ENCODE measurements around the gene NFATC1.

Gene NFATC1

DNA sequence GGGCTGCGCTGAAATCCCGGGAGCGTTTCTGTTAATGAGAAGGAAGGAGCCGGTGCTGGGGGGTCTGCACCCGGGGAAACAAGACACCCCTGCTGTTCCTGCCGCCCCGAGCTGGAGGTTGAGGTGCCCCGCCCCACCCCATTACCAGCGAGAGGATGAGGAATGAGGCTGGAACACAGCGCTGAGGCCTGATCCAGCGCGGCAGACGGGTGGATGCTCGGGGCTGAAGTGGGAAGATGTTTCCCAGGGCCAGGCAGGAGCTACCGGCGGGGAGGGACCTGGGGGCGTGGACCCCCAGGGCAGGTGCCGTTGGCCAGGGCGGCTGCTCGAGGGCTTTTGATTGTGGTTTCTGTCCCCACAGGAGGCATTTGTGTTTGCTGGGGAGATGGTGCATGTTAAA lies 149.5 kb downstream of the NFATC1 start:
- DNase-seq: no peak

DNA sequence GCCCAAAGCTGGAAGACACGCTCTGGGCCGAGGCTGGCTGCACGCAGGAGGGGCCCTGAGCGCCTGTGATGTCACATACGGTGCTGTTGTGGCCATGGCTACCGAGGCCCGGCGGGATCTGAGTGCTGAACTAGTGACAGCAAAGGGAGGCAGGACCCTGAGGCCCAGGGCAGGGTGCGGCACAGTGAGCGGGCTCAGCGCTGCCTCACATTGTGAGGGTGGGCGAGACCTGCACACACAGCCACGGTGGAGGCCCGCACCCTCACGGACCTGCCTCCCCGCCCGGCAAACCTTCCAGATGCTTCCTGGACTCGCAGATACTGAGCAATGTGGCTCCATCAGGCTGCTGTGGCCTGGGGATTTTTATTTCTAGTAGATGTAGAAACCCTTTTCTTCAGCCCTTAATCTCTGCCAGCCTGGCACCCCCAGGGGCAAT lies 150.0 kb downstream of the NFATC1 start:
- no peak for DNase-seq

DNA sequence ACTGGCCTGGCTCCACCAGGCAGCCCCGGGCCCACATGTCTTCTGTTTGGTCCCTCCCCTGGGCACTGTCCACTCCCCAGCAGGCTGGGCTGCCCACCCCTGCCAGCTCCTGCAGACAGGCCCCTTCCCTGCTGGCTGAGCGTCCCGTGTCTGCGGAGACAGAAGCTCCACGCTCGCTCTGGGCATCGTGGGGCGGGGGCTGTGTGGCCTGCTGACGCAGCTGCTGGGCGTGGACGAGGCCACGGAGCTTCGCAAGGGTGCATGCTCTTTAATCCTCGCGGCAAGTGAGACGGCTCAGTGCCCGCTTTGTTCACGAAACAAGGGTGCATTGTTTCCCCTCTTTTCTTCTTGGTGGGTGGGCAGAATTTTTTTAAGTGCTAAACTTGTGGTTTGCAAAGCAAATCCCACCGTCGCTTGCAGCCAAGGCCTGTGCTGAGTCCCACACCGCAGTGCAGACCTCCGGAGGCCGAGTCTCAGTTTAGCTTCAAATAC lies 151.1 kb downstream of the NFATC1 start:
- DNase-seq: no peak

DNA sequence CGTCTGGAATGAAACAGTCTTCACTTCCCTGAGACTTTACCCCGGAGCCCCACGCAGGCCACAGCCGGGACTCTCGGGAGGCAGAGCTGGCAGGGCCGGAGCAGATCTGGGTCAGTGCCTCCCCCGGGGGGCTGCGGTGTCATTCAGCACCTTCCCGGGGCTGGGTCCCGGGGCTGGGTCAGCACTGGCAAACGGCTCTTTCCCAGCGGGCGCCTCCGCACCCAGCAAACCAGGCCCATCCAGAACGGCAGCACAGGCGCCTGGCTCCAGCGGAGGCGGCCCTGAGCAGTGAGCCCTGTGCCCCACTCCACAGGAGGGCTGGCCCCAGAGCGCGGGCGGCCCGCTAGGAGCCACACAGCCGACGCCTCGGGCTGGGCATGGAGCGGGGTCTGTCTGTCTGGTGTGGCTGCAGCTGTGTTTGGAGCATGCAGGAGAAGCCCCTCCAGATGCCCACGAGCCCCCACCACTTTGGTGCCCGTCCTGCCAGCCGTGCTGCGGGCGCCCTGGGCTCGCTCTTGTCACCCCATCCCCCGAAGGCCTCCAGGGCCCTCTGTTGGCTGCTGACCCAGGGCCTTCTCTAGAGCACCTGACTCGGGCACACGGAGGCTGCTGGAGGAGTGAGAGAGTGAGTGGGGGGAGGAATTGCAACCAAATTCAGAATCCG lies 151.8 kb downstream of the NFATC1 start:
- DNase-seq: no peak

DNA sequence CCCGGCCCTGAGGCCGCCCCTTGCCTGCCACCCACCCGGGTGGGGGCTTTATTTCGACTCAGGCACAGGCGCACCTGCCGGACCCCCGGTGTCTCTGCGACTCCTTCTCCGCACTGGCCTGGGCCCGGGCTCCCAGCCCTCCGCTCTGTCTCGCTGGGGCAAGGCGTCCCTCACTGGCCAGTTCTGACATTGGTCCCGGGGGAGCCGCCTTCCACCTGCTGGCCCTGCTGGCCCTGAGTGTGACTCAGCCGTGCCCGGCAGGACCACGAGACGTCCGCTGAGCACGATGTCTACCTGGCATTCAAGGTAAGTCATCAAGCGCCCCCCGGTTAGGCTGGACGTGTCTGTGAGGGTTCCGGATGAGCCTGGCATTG lies 152.3 kb downstream of the NFATC1 start:
- no peak for DNase-seq

DNA sequence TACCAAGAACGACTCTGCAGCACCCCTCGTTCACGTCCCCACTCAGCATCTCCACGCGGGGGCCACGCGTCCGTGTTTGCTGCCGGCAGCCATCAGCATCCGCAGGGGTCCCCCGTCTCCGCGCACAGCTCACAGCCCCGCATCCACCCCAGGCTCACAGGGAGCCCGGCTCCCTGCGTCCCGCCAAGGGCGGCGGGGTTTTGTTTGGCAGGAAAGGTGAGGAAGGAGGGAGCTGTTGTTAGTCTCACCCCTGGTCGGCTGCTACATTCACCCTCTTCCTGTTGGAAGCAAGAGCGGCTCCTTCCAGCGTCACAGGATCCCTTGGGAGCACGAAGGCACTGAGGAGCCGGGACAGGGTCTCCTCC lies 152.9 kb downstream of the NFATC1 start:
- DNase-seq: no peak

DNA sequence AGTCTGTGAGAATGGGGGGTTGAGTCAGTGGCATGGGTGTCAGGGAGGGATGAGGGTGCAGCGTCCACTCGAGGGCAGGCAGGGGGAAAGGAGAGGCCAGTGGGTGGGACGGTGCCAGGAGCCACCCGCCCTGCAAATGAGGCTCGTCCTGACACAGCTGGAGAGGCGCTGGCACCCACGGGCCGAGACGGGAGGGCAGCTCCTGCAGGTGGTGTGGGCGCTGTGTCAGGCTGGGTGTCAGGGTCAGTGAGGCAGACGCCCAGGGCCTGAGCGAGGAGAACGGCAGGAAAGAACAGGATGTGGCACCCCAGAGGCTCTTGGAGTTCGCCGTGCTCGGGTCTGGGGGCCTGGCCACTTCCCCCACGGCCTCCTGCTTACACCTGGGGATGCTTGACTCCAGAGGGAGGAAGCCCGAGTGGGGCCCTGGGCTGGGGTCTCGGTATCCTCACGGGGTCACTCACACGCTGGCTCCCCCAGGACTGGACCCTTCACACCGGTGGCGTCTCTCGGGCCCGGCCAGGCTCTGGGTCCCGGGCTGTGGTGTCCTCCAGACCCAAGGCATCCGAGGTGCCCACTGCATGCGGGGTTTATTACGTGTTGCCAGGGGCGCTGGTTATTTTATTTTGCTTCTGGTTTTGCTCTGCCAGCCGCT lies 153.4 kb downstream of the NFATC1 start:
- DNase-seq: no peak

DNA sequence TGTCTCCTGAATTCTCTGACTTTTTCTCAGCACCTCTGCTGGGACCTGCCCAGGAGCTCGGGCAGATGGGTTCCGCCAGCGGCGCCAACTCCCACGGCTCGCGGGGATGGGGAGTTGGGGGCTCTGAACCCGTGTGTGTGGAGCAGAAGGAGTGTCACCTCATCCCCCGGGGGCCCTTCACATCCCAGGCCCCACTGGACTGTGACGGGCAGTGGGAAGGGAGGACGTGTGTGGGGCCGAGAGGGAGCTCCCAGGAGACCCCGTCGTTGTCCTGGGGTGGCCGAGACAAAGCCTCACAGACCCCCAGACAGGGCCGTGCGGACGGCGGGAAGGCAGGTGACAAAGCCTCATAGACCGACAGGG lies 153.9 kb downstream of the NFATC1 start:
- no peak for DNase-seq

DNA sequence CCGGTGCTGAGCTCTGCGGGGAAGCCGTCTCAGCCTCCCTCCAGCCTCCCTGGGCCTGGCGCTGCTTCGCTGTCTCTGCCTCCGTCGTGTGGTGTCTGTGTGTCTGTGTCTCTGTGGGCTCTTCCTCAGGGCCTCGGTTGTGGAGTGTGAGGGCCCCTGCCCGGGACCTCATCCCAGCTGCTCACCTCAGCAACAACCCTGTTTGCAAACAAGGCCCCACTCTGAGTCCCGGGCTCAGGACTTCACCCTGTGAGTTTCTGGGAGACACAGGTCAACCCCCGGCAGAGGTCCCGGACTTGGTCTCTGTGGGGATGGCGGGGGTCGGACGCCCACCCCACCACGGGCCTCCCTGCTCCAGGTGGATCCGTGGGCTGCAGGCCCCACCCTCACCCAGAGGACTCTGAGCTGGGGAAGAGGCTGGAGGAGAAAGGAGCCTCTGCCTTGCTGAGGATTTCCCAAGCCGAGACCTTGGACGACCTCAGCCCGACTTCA lies 156.5 kb downstream of the NFATC1 start:
- no peak for DNase-seq

DNA sequence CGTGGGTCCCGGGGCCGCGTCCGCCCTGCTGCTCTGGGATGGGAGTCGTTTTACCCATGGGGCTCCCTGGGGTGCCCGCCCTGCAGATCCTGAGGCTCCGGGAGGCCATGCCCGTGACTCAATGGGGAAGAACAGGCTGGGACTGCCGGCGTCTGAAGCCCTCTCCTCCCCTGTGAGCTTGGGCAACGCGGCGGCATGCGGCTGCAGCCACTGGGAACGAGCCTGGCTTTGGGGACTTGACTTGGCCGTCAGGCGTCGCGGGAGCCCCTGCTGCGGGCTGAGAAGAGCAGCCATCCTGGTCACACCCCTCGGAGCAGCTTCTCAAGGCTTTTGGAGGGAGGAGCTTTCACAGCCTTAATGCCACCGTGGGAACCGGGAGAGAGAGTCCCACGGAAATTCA lies 157.0 kb downstream of the NFATC1 start:
- no peak for DNase-seq

DNA sequence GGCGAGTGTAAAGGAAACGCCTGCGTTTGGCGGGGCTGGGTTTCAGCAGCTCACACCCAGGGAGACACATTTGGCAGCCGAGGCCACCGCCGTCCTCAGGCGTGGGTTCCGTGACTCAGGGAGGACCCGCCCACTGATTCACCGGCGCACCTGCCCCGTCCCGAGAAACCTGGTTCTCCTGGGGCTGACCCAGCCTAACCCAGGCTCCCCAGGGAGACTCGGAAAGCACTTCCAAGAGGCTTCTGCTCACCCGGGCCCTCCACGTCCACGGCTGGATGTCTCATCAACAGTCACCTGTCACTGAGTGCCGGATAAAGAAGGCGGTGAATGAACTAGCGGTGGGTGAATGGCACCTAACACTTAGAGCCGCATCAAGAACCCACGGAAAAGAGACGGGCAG lies 157.4 kb downstream of the NFATC1 start:
- no peak for DNase-seq

DNA sequence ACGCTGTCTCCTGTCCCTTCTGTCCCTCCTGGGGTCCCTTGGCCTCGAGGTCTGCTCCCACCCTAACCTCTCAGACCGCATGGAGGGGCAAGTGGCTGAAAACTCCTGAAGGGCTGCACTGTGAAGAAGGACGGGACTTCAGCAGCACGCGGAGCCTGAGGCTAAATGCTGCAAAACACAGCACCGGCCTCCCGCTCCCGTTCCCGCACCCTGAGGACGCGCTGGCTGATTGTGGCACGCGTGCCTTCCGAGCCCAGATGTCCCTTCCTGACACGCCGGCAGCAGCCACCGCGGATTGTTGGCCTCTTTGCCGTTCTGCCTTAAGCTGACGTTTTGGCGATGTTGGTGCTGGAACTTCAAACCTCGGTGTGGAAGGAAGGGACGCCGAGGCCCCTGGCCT lies 158.0 kb downstream of the NFATC1 start:
- no peak for DNase-seq

DNA sequence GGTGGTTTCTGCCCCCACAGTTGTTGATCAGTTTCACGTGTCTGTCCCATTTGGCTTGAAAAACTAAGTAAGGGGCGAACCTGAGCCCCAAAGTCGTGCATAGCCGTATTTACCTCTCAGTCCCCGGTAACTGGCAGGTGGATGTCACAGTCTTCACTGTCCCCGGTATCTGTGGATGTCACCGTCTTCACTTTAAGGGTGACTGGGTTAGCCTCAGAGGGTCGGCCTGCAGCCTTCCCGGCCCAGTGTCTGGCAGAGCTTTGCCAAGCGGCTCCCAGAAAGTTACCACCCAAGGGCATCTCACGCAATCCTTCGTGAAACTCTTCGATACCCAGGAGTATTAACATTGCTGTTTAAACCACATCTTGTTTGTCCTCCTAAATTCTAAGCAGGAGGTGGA lies 158.6 kb downstream of the NFATC1 start:
- DNase-seq: no peak

DNA sequence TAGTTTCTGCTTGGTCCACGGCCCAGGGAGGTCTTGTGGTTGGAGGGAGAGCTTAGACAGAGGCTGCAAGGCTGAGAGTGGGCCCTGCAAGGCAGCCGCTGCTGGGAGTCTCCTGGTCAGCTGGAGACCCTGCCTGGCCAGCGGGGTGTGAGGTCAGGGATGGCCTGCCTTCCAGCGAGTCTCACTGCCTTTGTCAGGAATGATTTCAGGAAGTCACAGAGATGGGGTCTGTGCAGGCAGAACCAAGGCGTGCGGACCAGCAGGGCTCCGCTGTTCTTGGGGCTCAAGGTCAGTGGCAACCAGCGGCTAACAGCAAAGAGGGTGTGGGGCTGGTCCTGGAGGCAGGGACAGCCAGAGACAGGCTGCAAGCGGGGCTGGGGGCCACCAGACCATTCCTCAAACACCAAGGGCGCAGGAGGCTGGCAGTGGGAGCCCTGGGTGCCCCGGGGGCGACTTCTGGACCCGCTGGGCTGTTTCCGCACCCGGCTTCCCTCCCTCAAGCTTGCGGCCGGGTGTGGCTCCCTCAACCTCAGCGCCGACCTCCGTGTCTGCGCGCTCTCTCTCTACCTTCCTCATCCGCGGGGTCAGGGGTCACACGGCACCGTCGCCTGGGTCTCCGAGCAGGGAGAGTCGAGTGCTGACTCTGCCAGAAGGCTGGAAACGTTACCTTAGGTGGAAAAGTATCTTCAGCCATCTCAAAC lies 159.4 kb downstream of the NFATC1 start:
- no peak for DNase-seq

DNA sequence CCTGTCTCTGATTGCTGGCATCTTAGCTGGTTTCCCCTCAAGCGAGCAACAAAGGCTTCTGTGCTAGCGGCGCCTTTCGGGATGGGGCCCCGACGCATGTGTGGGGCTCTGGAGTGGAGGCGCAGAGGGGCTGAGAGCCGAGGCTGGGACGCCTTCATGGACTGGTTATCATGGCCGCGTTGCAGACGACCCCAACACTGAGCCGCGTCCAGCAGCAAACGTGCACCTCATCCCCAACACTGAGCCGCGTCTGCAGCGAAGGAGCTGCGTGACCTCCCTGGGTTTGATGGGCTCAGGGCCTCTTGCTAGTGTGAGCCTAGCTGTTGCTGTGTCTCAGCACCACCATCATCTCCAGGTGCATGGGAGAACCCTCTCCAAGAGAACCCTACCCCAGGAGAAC lies 160.2 kb downstream of the NFATC1 start:
- DNase-seq: no peak

DNA sequence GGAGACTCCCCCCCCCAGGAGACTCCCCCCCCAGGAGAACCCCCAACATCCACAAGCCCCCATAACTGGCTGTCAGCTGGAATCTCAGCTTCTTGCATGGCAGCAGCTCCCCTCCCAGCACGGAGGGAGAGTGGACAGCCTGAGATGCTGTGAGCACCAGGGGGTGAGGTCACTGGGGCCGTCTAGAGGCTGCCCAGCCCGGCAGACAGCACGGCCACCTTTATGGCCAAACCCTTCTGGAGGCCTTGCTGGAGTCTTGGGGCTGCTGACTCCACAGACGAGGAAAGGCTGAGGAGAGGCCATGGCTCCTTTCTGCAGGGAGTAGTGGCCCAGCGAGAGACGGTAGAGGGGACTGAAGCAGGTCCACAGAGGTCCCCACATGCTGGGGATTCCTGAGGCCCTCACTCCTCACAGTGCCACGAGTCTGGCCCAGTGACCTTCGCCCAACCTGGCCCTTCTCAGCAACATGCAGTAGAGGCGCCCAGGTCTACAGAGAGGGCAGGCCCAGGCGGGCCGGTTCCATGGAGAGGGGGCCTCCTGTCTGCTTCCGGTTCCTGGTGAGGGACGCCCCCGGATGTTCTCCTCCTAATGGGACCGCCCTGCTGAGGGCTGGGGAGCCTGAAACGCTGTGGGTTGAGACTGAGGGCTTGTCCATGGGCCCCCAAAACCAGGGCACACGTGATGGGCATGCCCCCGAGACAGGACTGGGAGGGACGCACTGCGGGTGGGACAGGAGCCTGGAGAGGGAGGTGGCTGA lies 161.3 kb downstream of the NFATC1 start:
- no peak for DNase-seq

DNA sequence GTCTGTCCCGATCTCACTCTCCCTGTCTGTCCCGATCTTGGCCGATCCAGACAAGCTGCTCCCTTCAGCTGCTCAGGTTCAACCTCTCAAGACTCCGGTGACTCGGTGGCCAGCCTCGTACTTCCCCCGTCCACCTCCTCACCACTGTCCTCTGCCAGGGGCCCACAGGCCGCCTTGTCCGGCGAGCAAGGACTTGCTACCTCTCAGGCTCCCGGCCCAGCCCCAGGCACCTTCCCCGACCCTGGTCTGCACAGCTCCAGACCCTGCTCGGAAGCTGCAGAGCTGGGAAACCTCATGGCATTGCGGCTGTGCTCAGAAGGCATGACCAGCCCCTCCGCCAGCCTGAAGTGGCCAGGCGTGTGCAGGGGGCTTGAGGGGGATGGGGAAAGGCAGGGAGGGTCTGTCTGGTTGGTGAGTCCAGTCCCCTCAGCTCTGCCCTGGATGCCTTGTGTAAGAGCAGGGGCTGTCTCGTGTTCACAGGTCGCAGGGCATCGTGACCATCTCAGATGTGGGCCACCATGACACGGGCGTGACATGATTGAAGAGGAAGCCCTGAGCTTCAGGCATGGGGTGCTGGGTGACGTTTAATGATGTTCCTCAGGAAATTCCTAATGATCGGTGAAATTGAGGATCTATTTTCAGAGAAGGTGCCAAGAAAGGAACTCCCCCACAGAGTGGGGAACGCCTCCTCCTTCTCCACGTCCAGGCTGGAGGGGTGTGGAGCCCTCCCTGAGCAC lies 162.6 kb downstream of the NFATC1 start:
- DNase-seq: no peak

DNA sequence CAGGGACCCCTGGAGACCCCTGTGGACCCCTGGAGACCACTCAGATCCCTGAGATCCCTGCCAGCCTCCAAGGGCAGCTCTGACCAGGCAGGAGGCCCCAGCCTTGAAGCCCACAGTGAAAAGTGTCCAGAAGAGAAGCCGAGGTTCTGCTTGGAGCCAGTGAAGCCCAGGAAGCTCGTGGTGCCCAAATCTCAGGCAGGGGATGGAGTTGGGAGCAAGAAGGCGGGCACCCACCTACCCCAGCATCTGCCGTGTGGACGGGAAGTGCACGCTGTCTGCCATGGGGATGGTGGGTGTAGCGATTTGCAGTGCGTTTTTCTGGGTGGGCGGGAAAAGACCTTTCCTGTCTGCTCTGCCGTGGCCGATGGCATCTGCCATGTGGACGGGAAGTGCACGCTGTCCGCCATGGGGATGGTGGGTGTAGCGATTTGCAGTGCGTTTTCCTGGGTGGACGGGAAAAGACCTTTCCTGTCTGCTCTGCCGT lies 163.2 kb downstream of the NFATC1 start:
- DNase-seq: no peak

DNA sequence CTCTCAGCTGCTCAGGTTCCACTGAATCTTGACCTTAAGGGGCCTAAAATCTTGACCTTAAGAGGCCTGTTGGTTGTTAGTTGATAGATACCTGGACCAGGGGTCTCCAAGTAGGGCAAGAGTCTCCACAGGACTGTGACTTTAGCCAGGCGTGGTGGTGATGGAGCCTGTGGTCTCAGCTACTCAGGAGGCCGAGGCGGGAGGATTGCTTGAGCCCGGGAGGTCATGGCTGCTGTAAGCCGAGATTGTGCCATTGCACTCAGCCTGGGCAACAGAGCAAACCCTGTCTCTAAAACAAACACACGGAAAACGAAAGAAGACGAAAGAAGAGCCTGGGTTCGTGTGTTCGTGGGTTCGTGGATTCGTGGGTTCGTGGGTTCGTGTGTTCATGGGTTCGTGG lies 163.7 kb downstream of the NFATC1 start:
- no peak for DNase-seq

DNA sequence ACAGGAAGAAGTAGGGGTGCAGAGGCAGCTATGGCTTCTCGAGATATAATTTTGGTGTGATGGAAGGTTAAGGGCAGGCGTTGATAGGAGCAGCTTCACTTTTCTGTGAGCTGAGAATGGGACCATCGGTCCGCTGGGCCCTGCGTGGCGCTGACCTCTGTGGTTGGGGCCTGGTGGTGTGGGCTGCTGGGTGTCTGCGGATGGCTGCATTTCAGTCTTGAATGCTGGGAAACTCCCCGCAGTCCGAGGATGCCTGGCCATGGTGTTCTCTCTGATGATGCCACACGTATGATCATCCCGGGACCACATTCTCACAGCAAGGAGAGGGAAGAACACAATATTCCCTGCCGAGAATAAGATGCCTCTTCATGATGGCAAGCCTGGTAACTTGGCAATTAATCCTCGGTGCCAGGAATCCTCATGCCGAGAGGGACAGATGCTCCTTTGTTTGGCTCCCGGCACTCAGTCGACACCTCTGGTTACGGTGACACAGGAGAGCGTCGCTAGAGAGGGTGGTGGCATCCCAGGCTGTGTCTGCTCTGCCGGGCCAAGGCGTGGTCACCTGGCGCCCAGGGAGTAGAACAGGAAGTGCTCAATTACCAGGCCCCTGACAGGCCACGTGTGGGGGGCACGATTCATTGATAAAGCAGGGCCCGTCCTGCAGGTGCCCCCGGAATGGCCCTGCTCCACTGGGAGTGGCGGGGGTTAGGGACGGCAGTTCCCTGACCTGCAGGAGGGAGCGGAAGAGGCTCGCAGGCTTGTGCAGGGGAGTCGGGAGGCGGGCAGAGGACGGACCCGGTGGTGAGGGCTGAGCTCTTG lies 164.5 kb downstream of the NFATC1 start:
- no peak for DNase-seq

DNA sequence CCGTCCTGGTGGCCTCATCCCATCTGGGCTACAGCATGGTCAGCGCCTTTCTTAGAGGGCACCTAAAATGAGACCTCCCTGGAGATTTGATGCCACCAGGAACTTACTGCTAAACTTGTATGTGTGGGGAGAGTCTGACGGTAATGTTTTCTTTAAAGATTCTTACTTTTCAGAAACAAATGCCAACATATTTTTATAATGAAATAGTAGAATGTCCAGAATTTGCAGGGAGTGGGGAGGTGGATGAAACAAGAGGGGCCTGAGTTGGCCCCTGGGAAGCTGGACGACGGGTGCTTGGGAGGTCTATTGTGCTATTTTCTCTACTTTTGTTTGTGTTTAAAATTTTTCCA lies 165.1 kb downstream of the NFATC1 start:
- DNase-seq: no peak

DNA sequence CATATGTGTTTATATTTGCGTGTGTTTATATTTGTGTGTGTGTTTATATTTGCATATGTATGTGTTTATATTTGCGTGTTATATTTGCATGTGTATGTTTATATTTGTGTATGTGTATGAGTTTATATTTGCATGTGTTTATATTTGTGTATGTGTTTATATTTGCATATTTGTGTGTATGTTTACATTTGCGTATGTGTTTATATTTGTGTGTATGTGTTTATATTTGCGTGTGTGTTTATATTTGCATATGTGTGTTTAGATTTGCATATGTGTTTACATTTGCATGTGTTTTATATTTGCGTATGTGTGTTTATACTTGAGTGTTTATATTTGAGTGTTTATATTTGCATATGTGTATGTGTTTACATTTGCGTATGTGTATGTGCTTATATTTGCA lies 168.2 kb downstream of the NFATC1 start:
- no peak for DNase-seq

All from NCI-H2081 (cell line).